ENCODE measurements around the gene HOTAIR.

Gene HOTAIR

DNA sequence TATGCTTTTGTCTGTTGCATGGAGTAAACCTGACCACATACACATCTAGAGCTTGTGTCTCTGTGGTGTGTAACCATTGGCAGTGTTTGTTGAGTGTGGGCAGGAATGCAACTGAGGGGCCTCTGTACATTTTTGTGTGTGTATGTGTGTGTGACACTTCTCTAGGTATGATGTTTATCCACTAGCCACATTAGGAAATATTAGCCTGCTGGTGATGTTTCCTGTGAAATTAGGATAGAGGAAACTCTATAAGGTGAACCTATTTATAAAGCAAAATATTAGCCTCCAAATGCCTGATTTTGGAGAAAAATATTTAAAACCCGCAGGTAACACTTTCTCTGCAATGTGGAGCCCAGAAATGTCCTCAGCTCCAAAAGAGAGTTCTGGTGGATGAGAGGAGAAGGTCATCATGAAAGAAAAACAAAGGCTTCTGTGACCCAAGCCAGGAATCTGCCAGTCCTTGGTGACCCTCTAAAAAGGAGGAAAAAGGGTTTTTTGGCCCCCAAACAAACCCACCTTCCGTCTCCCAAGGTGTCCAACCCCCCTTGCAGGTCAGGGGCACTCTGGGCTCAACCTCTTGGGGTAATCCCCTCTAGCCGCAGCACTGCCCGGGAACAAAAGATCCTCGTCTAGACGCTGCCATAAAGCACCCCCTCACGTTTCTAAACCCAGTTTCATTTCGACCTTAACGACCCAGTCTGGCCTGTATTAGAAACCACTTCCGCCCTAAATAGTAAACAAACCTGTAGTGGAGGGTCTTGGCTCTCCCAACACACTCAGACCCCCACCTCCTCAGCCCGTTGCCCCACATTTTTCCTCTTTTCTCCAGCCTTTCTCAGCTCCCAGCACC, 3.1 kb upstream of the HOTAIR start:
- Histone ChIP-seq H3K36me3 (ENCODE audit: control insufficient read depth, insufficient read depth, low read length) (no peaks in the 10 kb centered on the region), H3K27me3 (replicated peaks; ENCODE audit: control insufficient read depth, insufficient read depth, low read length) (no peaks in the 10 kb centered on the region; the same call in none of the 2 replicates), H3K4me3 (replicated peaks; ENCODE audit: low read depth, low read length) (no peak overlapping the region)
- no peak for DNase-seq (ENCODE audit: extremely low read depth, insufficient read length)
- TF ChIP-seq, protein P1, sequence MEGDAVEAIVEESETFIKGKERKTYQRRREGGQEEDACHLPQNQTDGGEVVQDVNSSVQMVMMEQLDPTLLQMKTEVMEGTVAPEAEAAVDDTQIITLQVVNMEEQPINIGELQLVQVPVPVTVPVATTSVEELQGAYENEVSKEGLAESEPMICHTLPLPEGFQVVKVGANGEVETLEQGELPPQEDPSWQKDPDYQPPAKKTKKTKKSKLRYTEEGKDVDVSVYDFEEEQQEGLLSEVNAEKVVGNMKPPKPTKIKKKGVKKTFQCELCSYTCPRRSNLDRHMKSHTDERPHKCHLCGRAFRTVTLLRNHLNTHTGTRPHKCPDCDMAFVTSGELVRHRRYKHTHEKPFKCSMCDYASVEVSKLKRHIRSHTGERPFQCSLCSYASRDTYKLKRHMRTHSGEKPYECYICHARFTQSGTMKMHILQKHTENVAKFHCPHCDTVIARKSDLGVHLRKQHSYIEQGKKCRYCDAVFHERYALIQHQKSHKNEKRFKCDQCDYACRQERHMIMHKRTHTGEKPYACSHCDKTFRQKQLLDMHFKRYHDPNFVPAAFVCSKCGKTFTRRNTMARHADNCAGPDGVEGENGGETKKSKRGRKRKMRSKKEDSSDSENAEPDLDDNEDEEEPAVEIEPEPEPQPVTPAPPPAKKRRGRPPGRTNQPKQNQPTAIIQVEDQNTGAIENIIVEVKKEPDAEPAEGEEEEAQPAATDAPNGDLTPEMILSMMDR (IDR thresholded peaks at IDR 0.05; ENCODE audit: insufficient read depth, low read length, poor library complexity, severe bottlenecking) = no peak

- TF ChIP-seq, protein P1 (IDR thresholded peaks at IDR 0.05; ENCODE audit: insufficient read depth, low read length, poor library complexity, severe bottlenecking) = no peak
- DNase-seq (ENCODE audit: extremely low read depth, insufficient read length) = no peak
- Histone ChIP-seq H3K4me3 (replicated peaks; ENCODE audit: low read depth, low read length) (no peak overlapping the region), H3K36me3 (ENCODE audit: control insufficient read depth, insufficient read depth, low read length) (no peaks in the 10 kb centered on the region), H3K27me3 (replicated peaks; ENCODE audit: control insufficient read depth, insufficient read depth, low read length) (no peaks in the 10 kb centered on the region; the same call in none of the 2 replicates)
These were observed 2.3 kb upstream of the HOTAIR start for GRCh38 chr12:53976823-53977595.

DNA sequence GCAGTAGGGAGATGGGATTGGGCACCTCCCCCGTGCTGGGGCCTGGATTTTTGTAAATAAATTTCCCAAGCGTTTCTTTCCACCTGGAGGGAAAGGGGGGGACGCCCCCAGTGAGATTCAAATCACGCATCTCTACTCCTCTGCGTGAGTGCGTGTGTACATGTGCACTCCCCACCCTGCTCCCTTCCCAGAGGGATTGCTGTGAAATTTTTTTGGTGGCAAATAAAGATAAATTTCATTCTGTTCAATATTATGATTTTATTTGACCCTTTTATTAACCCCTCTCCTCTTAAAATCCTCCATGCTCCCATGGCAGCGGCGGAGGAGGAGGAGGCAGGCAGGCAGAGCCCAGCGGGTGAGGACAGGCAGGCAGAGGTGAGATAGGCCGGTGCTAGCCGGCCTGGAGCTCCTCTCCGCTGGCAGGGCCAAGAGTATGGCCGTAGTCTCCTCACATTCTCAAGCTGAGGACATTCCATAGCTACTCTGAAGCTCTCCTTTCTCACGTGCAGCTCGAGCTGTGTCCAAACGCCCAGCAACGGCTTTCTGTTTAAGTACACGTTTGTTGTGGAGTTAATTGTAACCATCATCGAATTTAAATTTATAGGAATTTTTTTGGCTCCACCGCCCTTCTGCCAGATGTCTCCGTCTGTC, 1.5 kb upstream of the HOTAIR start:
- TF ChIP-seq, protein P1 (IDR thresholded peaks at IDR 0.05; ENCODE audit: insufficient read depth, low read length, poor library complexity, severe bottlenecking) = no peak
- no peaks in the 10 kb centered on the region for H3K36me3 ChIP-seq (ENCODE audit: control insufficient read depth, insufficient read depth, low read length)
- no peak overlapping the region for H3K4me3 ChIP-seq (replicated peaks; ENCODE audit: low read depth, low read length)
- no peaks in the 10 kb centered on the region; the same call in none of the 2 replicates for H3K27me3 ChIP-seq (replicated peaks; ENCODE audit: control insufficient read depth, insufficient read depth, low read length)
- no peak for DNase-seq (ENCODE audit: extremely low read depth, insufficient read length)

GRCh38 chr12:53975479-53976152, 862 bp upstream of the HOTAIR start:
- no peaks in the 10 kb centered on the region for H3K36me3 ChIP-seq (ENCODE audit: control insufficient read depth, insufficient read depth, low read length)
- H3K27me3 ChIP-seq (replicated peaks; ENCODE audit: control insufficient read depth, insufficient read depth, low read length) = peaks cover 1% of the 10 kb centered on the region
- DNase-seq (ENCODE audit: extremely low read depth, insufficient read length) = no peak
- H3K4me3 ChIP-seq (replicated peaks; ENCODE audit: low read depth, low read length) = no peak overlapping the region
- TF ChIP-seq, protein P1 (IDR thresholded peaks at IDR 0.05; ENCODE audit: insufficient read depth, low read length, poor library complexity, severe bottlenecking) = no peak

- peaks cover 1% of the 10 kb centered on the region for H3K27me3 ChIP-seq (replicated peaks; ENCODE audit: control insufficient read depth, insufficient read depth, low read length)
These were observed 314 bp upstream of the HOTAIR start for GRCh38 chr12:53975064-53975471.

More at GRCh38 chr12:53975064-53975471, 314 bp upstream of the HOTAIR start:
- Histone ChIP-seq H3K36me3 (ENCODE audit: control insufficient read depth, insufficient read depth, low read length) (no peaks in the 10 kb centered on the region), H3K4me3 (replicated peaks; ENCODE audit: low read depth, low read length) (peak overlapping the region; percentile 45)
- TF ChIP-seq, protein P1 (IDR thresholded peaks at IDR 0.05; ENCODE audit: insufficient read depth, low read length, poor library complexity, severe bottlenecking) = no peak
- no peak for DNase-seq (ENCODE audit: extremely low read depth, insufficient read length)
